GM12865 (cell line): ENCODE data around the gene PDE3A.

Experiments
- DNase-seq: peaks from one replicate; pipeline ENCODE4 v3.0.0; 2010; ENCODE audit warnings: low read depth
- H3K4me3 ChIP-seq: 2 replicates; pipeline ENCODE4 v1.5.1; 2011; ENCODE audit warnings: mild to moderate bottlenecking, low read depth, low read length, control low read depth
- CTCF ChIP-seq: IDR thresholded peaks from 2 replicates; pipeline ENCODE4 v1.5.1; 2011; ENCODE audit warnings: low read length, control low read depth, low read depth, inconsistent platforms; ENCODE audit not compliant: insufficient read depth; ENCODE audit errors: missing control alignments

Gene PDE3A

GRCh38 chr12:20620261-20620660 lies 251.9 kb downstream of the PDE3A start:
- TF ChIP-seq CTCF = no peak
- no peak for DNase-seq
- no peak overlapping the region for H3K4me3 ChIP-seq

GRCh38 chr12:20624718-20625117 lies 256.4 kb downstream of the PDE3A start:
- DNase-seq = no peak
- H3K4me3 ChIP-seq = no peak overlapping the region
- TF ChIP-seq CTCF = no peak

- no peak overlapping the region for H3K4me3 ChIP-seq
- no peak for DNase-seq
- no peak for TF ChIP-seq CTCF
Observed at GRCh38 chr12:20625531-20625930, 257.2 kb downstream of the PDE3A start.

- no peak for DNase-seq
- TF ChIP-seq CTCF = no peak
- H3K4me3 ChIP-seq = no peak overlapping the region
Observed at GRCh38 chr12:20627001-20627588, 258.8 kb downstream of the PDE3A start.

- no peak for DNase-seq
- no peak overlapping the region for H3K4me3 ChIP-seq
- TF ChIP-seq CTCF = no peak
Observed at GRCh38 chr12:20628226-20628787, 260.0 kb downstream of the PDE3A start.

- DNase-seq = no peak
- H3K4me3 ChIP-seq = no peak overlapping the region
- no peak for TF ChIP-seq CTCF
Observed at GRCh38 chr12:20628999-20629398, 260.7 kb downstream of the PDE3A start.
